Trophoblast cell (in vitro differentiated cells and primary cell): ENCODE data around the gene LIPF.

Experiments used
- DNase-seq, 2 donors: peaks; one replicate each; pipeline ENCODE4 v3.0.0-alpha.2; 2016
- H2AFZ ChIP-seq: 2 replicates; pipeline ENCODE4 v1.6.1; 2013; ENCODE audit warnings: low read length, moderate library complexity, mild to moderate bottlenecking; ENCODE audit not compliant: insufficient read depth, poor library complexity
- H2AK5ac ChIP-seq: 2 replicates; pipeline ENCODE4 v1.6.1; 2013; ENCODE audit warnings: mild to moderate bottlenecking, low read length
- H2BK120ac ChIP-seq: 2 replicates; pipeline ENCODE4 v1.6.1; 2013; ENCODE audit warnings: low read length, mild to moderate bottlenecking, moderate library complexity; ENCODE audit not compliant: insufficient read depth, poor library complexity
- H2BK12ac ChIP-seq: 2 replicates; pipeline ENCODE4 v1.6.1; 2013; ENCODE audit warnings: mild to moderate bottlenecking, low read length, moderate library complexity
- H2BK5ac ChIP-seq: 2 replicates; pipeline ENCODE4 v1.6.1; 2013; ENCODE audit warnings: low read length, low read depth, moderate library complexity, mild to moderate bottlenecking; ENCODE audit not compliant: poor library complexity
- H3K14ac ChIP-seq: 2 replicates; pipeline ENCODE4 v1.6.1; 2013; ENCODE audit warnings: mild to moderate bottlenecking, low read length
- H3K18ac ChIP-seq: 2 replicates; pipeline ENCODE4 v1.6.1; 2013; ENCODE audit warnings: mild to moderate bottlenecking, low read length
- H3K23ac ChIP-seq: 2 replicates; pipeline ENCODE4 v1.6.1; 2013; ENCODE audit warnings: low read length
- H3K27ac ChIP-seq: 2 replicates; pipeline ENCODE4 v1.5.1; 2013; ENCODE audit warnings: low read depth, mild to moderate bottlenecking, inconsistent platforms, low read length, moderate library complexity
- H3K27me3 ChIP-seq: 2 replicates; pipeline ENCODE4 v1.6.1; 2013; ENCODE audit warnings: inconsistent platforms, mild to moderate bottlenecking, low read length, moderate library complexity; ENCODE audit not compliant: insufficient read depth
- H3K36me3 ChIP-seq, 2 experiments: 1 replicate in 1 of 2; 2 replicates in 1 of 2; pipeline ENCODE4 v1.6.1; 2013; ENCODE audit warnings: low read length in 2 of 2, mild to moderate bottlenecking in 2 of 2, moderate library complexity in 1 of 2; ENCODE audit not compliant: insufficient read depth in 2 of 2, control insufficient read depth in 1 of 2
- H3K4ac ChIP-seq: 2 replicates; pipeline ENCODE4 v1.6.1; 2013; ENCODE audit warnings: low read depth, mild to moderate bottlenecking, low read length, moderate library complexity
- H3K4me1 ChIP-seq, 2 experiments: 1 replicate in 1 of 2; 2 replicates in 1 of 2; pipeline ENCODE4 v1.6.1; 2013; ENCODE audit warnings: low read length in 2 of 2, mild to moderate bottlenecking in 2 of 2, moderate library complexity in 1 of 2; ENCODE audit not compliant: insufficient read depth in 2 of 2, control insufficient read depth in 1 of 2
- H3K4me2 ChIP-seq: 2 replicates; pipeline ENCODE4 v1.6.1; 2013; ENCODE audit warnings: inconsistent platforms, mild to moderate bottlenecking, low read length, moderate library complexity
- H3K4me3 ChIP-seq: 2 replicates; pipeline ENCODE4 v1.5.1; 2013; ENCODE audit warnings: mild to moderate bottlenecking, low read depth, low read length, inconsistent platforms
- H3K79me1 ChIP-seq: one replicate; pipeline ENCODE4 v1.6.1; 2013; ENCODE audit warnings: low read length
- H3K79me2 ChIP-seq: 2 replicates; pipeline ENCODE4 v1.6.1; 2013; ENCODE audit warnings: low read length, mild to moderate bottlenecking; ENCODE audit not compliant: control insufficient read depth, insufficient read depth, poor library complexity
- H3K9ac ChIP-seq: 2 replicates; pipeline ENCODE4 v1.6.1; 2013; ENCODE audit warnings: mild to moderate bottlenecking, low read length
- H3K9me3 ChIP-seq: 2 replicates; pipeline ENCODE4 v1.6.1; 2013; ENCODE audit warnings: low read depth, mild to moderate bottlenecking, control low read depth, inconsistent platforms, low read length; ENCODE audit not compliant: insufficient read depth
- H4K12ac ChIP-seq: 2 replicates; pipeline ENCODE4 v1.6.1; 2013; ENCODE audit warnings: low read depth, mild to moderate bottlenecking, low read length, moderate library complexity
- H4K8ac ChIP-seq: 2 replicates; pipeline ENCODE4 v1.6.1; 2013; ENCODE audit warnings: low read depth, mild to moderate bottlenecking, low read length, moderate library complexity
- H4K91ac ChIP-seq: one replicate; pipeline ENCODE4 v1.6.1; 2013; ENCODE audit warnings: low read depth, mild to moderate bottlenecking, low read length, moderate library complexity
- WGBS: extraction: QIAGEN DNeasy Blood & Tissue Kit; methylation state at CpG from one replicate; pipeline ENCODE4 v1.1.7; 2013; ENCODE audit warnings: missing lambda C conversion rate; ENCODE audit not compliant: insufficient read length, insufficient coverage; ENCODE audit errors: extremely low coverage; 5-methylcytosine and 5-hydroxymethylcytosine counted together

Gene LIPF

DNA sequence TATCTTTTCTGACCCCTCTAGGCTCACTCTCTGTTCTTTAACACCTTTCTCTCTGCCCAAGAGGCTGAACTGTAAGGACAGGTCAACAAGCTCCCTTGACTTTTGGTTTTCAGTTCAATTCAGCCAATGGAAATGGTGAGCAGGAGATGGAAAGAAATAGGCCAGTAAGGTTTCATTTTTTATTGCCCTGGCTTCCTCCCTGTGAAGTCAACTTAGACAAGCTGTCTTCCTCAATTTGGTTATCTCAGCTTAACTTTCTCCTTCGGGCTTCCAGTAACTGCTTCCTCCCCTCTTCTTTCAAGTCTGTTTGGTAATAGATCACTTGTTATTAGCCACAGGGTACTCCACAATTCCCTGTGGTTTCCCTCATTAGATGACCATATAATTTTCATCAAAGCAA, 61.6 kb downstream of the LIPF start:
- H4K8ac ChIP-seq: no peak overlapping the region
- no peak overlapping the region for H3K18ac ChIP-seq
- DNase-seq: no peak
- H3K4me3 ChIP-seq: no peak overlapping the region
- no peaks in the 10 kb centered on the region for H3K79me1 ChIP-seq
- H2AK5ac ChIP-seq: no peak overlapping the region
- H2BK12ac ChIP-seq: no peak overlapping the region
- H2AFZ ChIP-seq: no peak overlapping the region
- no peak overlapping the region for H2BK5ac ChIP-seq
- H3K79me2 ChIP-seq: no peaks in the 10 kb centered on the region
- no peak overlapping the region for H3K9ac ChIP-seq
- H3K27ac ChIP-seq: no peak overlapping the region
- H3K4me1 ChIP-seq: no peaks in the 10 kb centered on the region
- no peak overlapping the region for H3K4me2 ChIP-seq
- H3K4ac ChIP-seq: no peak overlapping the region
- no peaks in the 10 kb centered on the region for H3K27me3 ChIP-seq
- H3K23ac ChIP-seq: no peak overlapping the region
- H3K36me3 ChIP-seq: no peaks in the 10 kb centered on the region
- no peak overlapping the region for H3K14ac ChIP-seq
- peaks cover 6% of the 10 kb centered on the region for H3K9me3 ChIP-seq
- WGBS: no CpG with 5 or more reads among the region's 1 CpG
- no peak overlapping the region for H2BK120ac ChIP-seq
- H4K12ac ChIP-seq: no peak overlapping the region
- H4K91ac ChIP-seq: no peak overlapping the region

GRCh38 chr10:88728107-88728763, 64.0 kb downstream of the LIPF start:
- peak; percentile 35 to 46 for DNase-seq
- H3K18ac ChIP-seq: no peak overlapping the region
- no peak overlapping the region for H2BK12ac ChIP-seq

More at GRCh38 chr10:88728107-88728763, 64.0 kb downstream of the LIPF start:
- Histone ChIP-seq H3K9me3 (peaks cover 6% of the 10 kb centered on the region), H2AFZ (no peak overlapping the region), H3K23ac (no peak overlapping the region), H3K36me3 (no peaks in the 10 kb centered on the region), H2AK5ac (no peak overlapping the region), H3K14ac (no peak overlapping the region), H3K4me3 (no peak overlapping the region), H3K79me2 (no peaks in the 10 kb centered on the region), H4K91ac (no peak overlapping the region), H3K27ac (no peak overlapping the region), H3K9ac (no peak overlapping the region), H3K4ac (no peak overlapping the region), H3K27me3 (no peaks in the 10 kb centered on the region), H2BK120ac (no peak overlapping the region), H4K8ac (no peak overlapping the region), H4K12ac (no peak overlapping the region), H2BK5ac (no peak overlapping the region), H3K4me1 (no peaks in the 10 kb centered on the region), H3K4me2 (no peak overlapping the region), H3K79me1 (no peaks in the 10 kb centered on the region)
- WGBS: no CpG with 5 or more reads among the region's 30 CpGs
